HG03159 (cell line): ENCODE results near the gene DENND5B.
"Not testable (repeated sequence)": the region's sequence is repeated elsewhere in the genome, so short reads cannot be mapped to it uniquely, and the experiment has no call there.

ENCODE experiments used
- ATAC-seq: cut with Tn5 transposase; IDR thresholded peaks from one replicate; pipeline ENCODE4 v1.9.1; 2021; ENCODE audit warnings: mild to moderate bottlenecking, moderate library complexity; ENCODE audit not compliant: unreplicated experiment

The DENND5B gene

DNA sequence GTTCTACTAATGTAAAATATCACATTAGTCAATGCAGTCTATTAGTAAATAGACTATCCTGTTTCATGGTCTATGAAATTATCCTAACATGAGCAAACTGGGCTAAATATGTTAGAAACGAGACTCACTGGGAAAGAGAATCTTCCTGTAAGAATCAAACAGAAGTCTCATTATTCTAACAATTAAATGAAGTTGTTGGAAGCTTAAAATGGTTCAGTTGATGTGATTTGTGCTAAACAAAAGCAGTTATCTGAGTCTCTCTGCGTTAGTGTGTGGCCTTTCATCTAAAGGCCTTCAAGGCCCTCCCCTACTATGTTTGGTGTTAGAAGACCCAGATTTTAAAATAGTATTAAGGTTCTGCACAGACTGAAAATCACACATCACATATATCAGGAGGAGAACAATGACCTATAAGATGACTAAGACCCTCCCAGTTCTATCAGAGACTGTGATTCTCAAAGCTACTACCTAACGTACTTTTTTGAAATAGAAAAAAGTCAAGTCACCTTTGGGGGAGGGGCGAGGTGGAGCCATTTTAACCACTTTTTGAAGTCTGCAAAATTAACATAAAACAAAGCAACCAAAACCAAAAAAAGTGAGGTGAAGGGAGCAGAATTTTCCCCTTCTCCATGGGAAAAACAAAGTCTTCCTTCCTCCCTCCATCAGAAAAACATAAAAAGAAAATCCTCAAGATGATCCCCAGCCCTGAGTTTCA lies 82.3 kb downstream of the DENND5B start:
- no peak for ATAC-seq

DNA sequence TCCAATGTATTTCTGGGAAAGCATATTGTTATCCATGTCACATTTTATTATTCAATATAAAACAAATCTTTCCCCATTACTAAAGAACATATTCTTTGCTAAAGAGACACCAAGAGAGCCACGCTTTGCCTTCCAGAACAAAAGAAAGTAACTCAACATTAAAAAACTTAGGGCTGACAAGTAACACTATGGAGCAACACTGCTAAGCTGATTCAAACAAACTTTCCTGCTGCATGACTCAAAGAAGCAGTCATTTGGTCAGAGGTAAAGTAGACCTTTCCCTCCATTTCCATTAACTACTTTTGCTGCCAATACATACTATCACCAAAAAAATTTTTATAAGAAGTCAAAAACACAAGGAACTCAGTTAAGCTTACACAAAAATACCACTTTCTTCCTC lies 83.0 kb downstream of the DENND5B start:
- ATAC-seq: no peak

DNA sequence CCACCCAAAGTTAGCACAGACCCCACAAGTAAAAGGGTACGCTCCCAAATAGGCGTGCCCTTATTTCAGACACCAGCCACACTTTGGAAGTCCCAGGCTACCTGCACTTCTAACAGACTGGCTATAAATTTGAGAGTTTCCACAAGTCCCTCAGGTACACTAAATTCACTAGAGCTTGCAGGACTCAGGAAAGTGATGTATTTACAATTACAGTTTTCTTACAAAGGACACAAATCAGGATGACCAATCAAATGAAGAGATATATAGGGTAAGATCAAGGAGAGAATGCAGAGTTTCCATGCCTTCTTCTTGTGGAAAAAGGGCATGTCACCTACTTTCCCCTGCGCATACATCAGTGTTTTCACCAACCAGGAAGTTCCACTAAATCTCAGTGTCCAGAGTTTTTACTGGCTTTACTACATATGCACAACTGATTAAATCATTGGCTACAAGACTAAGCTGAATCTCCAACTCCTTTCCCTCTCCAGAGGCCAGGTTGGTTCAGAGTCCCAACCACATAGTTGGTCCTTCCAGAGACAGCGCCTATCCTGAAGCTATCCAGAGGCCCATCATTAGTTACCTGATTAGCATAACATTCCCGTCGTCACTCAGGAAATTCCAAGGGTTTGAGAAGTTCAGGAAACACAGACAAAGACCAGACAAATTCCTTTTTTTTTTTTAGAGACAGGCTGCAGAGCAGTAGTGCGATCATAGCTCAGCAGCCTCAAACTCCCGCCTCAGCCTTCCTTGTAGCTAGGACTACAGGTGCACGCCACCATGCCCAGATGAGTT lies 84.2 kb downstream of the DENND5B start:
- no peak for ATAC-seq

DNA sequence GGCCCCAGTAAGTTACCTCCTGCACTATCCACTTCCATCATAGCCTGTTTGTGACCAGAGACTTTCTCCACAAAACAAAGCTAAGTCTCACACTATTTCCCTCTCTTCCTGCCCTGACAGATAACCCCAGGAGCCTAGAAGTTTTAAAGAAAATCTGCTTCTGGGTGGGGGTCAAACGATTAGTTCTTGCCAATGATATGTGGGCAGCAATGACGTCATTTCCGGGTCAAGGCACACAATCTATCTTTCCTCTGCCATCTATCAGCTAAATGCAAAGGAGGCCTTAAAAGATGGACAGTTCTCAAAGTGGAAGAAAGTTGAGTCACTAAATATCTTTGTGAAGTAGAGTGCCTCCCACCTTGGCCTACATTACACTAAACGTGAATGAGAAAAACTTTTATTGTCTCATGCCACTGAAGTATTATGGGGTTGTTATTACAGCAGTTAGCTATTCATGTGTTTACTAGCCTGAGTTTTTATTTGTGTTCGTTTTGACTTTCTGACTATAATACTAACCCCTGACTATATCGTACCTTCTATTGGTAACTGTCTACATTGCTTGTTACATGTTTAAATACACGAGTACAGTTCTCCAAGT lies 86.2 kb downstream of the DENND5B start:
- ATAC-seq: no peak

DNA sequence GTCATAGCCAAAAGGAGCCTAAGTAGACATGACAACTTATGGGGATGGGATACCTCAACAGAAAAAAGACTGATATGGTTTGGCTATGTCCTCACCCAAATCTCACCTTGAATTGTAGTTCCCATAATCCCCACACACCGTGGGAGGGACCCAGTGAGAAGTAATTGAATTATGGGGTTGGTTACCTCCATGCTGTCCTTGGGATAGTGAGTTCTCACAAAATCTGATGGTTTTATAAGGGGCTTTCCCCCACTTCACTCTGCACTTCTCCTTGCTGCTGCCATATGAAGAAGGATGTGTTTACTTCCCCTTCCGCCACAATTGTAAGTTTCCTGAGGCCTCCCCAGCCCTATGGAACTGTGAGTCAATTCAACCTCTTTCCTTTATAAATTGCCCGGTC lies 89.9 kb downstream of the DENND5B start:
- ATAC-seq: not testable (repeated sequence)

DNA sequence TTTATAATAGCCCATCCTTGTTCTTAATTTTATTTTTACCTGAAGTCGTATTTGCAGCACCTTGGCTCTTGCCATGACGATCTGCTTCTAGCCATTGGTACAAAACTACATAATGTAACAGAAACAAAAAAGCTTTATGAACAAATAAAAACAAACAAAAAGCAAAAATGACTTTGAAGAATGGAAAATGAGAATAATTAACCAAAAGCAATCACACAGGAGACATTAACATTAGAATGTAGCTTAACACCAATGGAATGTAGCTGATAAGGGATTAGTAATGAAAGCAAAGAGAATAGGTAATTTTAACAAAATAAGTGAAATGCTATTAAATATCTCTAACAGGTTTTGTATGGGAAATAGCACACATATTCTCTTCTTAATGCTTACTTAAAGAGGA lies 91.4 kb downstream of the DENND5B start:
- no peak for ATAC-seq

DNA sequence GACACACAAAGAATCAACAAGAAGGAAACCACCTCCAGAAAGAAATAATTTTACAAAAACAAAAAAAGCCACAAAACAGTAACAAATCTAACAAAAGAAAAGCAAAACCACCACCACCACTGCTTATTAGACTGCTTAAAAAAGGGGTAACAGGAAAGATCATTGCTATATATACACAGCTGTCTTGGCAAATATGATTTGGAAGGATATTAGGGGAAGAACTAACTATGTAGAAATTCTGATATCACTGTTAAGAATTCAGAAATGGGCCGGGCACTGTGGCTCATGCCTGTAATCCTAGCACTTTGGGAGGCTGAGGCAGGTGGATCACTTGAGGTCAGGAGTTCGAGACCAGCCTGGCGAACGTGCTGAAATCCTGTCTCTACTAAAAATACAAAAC lies 92.5 kb downstream of the DENND5B start:
- no peak for ATAC-seq

DNA sequence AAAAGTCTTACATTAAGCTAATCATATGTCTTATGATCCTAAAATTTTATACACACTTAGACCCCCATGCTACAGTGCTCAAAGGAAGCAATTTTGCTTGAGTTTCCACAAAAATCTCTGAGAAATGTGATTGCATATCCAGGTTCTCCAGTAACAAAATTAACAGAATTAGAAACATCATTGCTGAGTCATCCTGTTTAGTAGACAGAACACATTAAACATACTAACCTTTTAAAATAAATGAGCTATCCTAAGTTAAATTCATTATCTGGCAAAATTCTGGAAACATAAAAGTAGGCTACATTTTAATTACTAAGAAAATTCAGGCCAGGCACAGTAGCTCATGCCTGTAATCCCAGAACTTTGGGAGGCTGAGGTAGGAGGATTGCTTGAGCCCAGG lies 94.7 kb downstream of the DENND5B start:
- no peak for ATAC-seq

DNA sequence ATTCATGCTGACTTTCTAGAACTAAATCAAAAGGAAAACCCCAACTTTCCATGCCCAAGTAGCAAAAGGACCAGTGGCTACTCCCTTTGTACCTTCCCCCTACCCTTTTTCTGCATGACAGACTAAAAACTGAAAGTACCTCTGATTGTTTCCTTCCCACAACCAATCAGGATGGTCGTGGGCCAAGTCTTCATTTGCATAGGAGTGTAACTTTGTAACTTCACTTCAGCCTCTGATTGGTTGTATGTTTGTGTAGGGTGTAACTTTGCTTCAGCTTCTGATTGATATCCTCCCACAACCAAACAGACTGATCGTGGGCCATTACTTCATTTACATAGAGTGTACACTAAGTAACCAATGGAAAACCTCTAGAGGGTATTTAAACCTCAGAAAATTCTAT lies 96.5 kb downstream of the DENND5B start:
- no peak for ATAC-seq

DNA sequence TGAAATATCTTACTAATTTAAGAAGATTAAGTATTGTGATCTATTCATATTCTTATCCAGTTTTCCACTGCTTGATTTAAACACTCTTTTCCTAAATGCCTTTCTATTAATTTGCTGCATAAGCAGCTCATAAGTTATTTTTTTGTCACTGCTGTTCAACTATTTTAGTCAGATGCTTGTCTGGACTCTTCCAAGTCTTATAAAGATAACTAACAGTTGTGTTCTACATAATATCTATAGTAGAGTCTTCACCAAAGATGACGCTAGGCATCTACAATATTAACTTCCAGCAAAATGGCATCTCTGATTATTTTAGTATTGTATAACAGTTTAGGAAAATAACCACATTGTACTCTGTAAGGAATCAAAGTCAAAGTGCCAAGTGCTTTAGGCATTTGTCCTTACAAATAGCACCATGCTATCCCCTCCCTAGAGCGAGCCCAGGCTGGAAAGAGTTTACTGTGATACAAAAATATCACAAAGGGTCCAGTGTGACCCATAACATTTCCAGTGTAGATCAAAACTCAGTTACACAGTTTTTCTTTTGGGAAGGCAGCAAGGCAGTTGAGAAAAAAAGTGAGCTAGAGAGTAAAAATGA lies 98.2 kb downstream of the DENND5B start:
- no peak for ATAC-seq

DNA sequence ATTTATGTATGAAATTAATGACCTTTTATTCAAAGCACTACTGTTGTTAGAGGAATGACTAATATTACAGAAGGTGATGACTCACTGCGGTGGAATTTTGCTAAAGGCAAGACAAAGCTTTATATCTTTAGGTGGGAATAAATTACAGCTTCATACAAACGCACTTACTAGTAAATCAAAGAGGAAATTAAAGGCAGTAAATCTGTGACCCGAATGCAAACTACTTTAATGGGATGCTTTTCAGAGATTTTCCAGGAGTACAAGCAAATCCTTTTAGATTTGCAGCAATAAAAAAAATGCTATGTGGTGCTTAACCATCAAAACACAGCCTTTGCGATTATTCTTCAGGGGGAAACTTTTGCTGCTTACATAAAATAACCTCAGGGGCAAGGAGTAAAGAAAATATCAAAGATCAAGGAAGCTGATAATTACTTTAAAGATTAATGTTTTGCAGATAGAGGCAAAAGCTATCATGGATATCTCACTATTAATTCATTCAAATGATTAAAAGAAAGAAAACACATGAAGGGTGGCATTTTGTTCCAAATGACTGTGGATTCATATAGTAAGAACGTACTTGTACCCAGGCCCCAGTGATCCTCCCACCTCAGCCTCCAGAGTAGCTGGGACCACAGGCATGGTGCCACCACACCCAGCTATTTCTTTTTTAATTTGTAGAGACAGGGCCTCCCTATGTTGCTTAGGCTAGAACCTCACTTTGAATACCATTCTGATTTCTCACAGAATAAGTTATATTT lies 98.9 kb downstream of the DENND5B start:
- no peak for ATAC-seq

DNA sequence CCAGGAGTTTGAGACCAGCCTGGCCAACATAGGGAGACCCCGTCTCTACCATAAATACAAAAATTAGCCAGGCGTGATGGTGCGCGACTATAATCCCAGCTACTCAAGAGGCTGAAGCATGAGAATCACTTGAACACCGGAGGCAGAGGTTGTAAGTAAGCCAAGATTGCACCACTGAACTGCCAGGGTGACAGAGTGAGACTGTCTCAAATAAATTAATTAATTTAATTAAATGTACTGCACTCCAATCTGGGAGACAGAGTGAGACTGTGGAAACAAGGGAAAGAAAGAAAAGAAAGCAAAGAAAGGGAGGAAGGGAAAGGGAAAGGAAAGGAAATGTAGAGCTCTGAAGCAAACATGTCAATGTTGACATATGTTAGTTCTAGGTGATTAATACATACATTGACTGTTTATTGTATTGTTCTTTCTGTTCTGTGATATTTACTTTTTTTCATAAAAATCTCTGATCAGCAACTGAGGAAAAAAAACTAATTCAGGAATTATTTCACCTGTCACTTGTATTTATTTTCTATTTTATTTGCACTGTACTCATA lies 99.6 kb downstream of the DENND5B start:
- no peak for ATAC-seq

DNA sequence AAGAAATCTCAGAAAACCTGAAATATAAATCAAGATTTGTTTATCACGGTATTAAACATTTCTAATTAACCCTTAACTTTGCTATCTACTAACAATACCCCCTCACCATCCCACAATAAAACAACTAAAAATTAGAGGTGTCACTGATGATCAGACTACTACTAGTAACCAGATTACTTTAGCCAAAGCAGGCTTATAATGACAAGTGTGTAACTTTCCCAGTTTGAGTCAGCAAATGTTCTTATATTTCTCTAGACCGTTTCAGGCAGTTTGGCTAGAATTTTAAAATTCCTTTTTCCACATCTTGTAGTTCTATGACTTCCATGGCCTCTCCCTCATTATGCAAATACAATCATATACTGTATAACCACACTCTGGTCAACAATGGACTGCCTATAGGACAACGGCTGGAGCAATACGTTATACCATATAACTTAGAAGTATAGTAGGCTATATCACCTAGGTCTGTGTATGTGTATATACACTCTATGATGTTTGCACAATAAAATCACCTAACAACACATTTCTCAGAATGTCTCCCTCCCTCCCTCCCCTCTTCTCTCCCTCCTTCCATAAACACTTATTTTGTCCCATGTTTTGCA lies 102.1 kb downstream of the DENND5B start:
- no peak for ATAC-seq

DNA sequence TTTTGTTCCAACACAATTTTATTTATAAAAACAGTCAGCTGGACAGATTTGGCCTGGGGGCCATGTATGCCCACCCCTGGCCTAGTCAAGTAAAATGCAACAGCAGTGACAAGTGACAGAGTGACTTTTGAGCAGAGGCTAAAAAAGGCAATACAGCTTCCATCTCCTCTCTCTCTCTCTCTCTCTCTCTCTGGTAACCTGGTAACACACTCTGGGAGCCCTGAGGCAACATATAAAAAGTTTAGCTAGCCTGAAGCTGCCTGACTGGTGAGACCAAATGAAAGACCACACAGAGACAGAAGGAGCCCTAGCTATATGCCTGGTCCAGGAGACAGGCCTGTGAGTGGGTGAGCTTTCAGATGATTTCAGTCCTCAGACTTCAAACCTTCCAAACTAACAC lies 105.4 kb downstream of the DENND5B start:
- ATAC-seq: no peak

DNA sequence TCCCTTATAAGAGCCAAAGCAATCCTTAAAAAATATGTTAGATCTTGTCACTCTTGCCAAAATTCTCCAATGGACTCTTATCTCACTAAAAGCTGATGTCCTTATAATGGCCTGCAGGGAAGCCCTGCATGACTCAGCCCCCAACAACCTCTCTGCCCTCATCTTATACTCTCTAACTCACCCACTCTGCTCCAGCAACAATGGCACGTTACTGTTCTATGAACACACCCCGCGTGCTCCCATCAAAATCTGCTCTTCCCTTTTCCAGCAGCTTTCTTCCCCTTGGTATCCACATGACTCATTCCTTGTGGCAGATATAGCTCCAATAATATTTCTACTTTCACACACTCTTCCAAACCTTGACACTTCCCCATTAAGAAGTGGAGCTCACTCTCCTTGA lies 108.1 kb downstream of the DENND5B start:
- no peak for ATAC-seq

DNA sequence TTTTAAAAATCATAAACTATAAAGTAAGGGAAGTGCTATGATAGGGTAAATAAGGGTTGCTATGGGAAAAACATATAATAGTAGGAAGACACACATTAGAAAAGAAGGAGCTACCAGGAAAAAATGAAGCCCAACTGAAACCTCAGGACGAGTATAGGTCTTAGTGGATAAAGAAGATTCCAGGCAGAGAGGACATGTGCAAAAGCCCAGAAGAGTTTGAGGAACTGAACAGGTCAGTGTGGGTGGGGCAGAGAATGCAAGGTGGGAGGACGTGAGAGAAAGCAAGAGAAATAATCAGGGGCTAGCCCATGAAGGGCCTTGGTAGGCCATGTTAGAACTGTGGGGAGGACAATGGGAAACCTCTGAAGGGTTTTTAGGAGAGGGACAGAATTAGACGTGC lies 109.5 kb downstream of the DENND5B start:
- no peak for ATAC-seq

DNA sequence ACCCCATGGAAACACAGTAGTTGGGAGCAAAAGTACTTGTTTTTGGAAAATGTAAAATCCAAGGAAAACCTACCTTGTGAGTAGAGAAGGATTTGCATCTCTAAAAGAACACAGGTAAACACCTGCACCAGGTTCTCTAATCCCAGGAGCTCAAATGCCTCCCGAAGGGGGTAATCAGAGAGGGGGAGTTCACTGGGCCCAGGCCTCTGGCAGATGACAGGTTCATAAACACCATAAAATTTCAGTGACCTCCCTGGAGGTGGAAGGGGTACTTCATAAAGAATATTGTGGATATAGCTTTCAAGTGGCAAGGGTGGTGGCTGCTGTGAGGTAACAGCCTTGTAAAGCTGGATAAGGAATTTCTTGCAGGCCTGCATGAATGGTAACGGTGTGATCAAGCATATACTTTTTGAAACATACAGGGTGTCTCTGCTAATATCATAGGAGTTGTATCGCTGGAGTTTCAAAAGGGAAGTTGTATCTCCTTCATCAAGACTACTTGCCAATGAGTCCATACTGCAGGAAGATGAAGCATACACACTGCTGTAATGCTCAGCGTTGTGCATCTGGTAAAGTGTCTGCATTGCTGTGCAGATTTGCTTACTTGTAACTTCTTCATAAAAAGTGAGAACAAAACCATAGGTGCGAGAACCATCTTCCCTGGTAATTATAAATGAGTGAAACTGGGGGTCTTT lies 111.3 kb downstream of the DENND5B start:
- no peak for ATAC-seq

DNA sequence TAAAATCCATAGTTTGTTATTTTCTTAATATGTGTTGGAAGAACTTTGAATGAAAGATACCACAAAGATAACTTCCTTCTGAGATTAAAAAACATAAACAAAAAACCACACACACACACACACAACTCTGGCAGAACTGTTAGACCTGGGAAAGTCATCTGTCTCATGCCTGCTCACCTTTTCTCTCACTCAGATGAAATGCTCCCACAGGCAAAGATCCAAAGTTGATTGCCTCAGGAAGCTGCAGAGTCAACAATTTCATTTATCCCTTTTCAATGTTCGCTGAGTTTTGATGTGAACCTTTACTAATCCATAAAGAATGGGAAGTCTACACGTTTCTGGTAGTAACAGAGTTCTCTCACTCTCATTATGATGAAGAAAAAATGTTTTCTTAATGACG lies 112.0 kb downstream of the DENND5B start:
- no peak for ATAC-seq

DNA sequence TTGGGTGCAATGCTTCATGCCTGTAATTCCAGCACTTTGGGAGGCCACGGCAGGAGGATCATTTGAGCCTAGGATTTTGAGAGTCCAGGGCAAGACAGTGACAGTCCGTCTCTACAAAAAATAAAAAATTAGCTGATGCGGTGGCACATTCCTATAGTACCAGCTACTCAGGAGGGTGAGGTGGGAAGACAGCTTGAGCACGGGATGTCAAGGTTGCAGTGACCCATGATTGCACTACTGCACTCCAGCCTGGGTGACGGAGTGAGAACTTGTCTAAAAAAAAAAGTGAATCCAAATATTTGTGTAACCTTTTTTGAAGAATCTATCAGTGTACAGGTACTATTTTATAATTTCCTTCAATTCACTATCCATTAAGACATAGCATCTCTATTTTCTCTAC lies 112.5 kb downstream of the DENND5B start:
- no peak for ATAC-seq

DNA sequence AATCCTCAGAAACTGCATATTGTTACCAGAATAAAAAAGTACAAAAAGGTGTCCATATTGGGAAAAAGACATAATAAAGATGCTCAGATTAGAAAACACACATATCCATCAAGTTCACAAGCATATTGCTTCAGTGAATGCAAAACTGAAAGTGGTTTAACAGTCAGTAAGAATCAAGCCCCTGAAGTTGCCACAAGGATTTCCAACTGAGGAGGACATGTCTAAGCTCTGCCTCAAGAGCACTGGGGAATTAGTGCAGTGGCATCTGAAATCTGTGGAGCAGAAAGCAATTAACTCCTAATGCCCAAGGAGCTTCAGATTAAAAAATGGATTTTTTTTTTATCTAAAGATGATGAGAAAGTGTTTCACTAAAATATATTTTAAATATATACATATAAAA lies 113.2 kb downstream of the DENND5B start:
- ATAC-seq: no peak
